Skin of body (tissue), 2 donors: ENCODE results near the gene KCNC3. TPM values are rescaled to one million over a fixed set of nuclear protein-coding genes. Genes with fewer than 3 reads are reported as not detected.
"Not testable (repeated sequence)": the region's sequence is repeated elsewhere in the genome, so short reads cannot be mapped to it uniquely, and the experiment has no call there.

Experiments used
- DNase-seq: peaks from one replicate; lab custom pipeline; 2025; lab: John Stamatoyannopoulos, UW
- total RNA-seq: library from RNA; depleted of rRNA; stranded (reverse); fragments of >200 nt; gene quantifications from one replicate; pipeline ENCODE4 v1.2.3, GENCODE V29; 2014

Gene KCNC3
- total RNA-seq, 1 donor from 2014 or later, result 0.59 TPM

- no peak for DNase-seq
Observed at GRCh38 chr19:50356691-50357177, 27.6 kb upstream of the KCNC3 start.

- DNase-seq, result not testable (repeated sequence)
Observed at GRCh38 chr19:50353487-50353880, 24.3 kb upstream of the KCNC3 start.

- DNase-seq, result no peak
Observed at GRCh38 chr19:50352242-50352641, 23.1 kb upstream of the KCNC3 start.

DNA sequence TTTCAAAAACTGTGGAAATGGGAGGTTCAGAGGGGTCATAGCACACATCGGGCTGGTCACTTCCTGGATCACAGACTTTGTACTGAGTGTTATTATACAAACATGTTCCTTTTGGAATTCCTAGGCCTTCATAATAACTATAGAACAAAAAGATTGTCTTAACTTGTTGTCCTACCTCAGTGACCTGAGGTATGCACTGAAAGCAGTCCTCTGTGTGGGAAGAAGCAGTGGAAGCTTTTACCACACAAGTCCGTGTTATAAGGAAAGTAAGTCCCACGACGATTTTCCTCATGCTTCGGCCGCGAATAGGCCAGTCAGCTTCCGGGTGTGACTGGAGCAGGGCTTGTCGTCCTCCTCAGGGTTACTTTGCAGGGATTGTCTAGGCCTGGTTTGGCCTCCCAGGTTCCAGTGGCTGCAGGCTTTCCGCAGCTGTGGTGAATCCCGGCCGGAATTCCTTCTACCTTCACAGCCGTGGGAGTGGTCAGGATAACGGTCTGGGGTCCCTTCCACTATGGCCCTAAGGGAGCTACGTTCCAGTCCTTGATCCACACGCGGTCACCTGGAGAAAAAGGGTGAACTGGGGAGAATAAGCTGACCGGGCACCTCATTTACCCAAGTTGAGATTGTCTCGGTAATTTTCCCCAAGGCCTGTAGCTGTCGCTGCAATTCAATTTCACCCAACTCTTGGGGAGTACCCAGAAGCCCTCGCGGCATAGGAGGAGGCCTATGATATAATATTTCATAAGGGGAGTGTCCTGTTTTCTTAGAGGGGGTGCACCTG lies 20.3 kb upstream of the KCNC3 start:
- DNase-seq, result no peak

- not testable (repeated sequence) for DNase-seq
Observed at GRCh38 chr19:50347089-50347581, 18.0 kb upstream of the KCNC3 start.

- no peak for DNase-seq
Observed at GRCh38 chr19:50344661-50345318, 15.6 kb upstream of the KCNC3 start.

- DNase-seq, result no peak
Observed at GRCh38 chr19:50341091-50341564, 12.0 kb upstream of the KCNC3 start.

DNA sequence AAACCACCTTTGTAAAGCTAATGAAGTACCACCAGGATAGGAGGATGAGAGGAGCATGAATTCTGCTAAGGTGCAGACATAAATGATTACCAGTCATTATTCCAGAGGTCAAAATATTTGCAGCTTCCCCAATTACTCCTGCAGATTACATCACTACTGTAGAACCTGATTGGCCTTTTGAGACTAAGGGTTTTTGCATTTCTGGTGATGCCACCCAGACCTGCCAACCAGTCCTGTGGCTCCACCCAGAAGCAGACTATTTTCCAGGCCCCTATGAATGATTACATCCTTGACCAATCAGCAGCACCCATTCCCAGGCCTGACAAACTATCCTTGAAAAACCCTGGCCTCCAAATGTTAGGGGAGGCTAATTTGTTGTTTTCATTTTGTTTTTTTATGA lies 11.2 kb upstream of the KCNC3 start:
- no peak for DNase-seq

DNA sequence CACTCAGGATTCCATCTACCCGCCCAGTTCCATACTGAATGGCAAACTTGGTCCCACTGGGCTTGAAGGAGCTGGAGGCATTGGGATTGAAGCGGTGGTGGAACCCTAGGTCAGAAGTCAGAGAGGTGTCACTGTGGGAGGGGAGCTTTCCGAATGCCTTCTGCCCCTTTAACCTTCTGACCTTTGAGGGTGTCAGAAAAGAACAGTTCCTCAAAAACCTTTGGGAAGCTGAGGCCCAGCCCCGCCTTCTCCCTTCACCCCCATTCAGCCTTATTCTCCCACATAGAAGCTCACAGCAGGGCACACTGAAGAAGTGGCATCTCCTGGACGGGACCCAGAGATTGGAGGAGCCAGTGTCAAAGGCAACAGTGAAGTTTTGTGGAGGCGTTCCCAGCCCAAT lies 7.9 kb upstream of the KCNC3 start:
- not testable (repeated sequence) for DNase-seq

DNA sequence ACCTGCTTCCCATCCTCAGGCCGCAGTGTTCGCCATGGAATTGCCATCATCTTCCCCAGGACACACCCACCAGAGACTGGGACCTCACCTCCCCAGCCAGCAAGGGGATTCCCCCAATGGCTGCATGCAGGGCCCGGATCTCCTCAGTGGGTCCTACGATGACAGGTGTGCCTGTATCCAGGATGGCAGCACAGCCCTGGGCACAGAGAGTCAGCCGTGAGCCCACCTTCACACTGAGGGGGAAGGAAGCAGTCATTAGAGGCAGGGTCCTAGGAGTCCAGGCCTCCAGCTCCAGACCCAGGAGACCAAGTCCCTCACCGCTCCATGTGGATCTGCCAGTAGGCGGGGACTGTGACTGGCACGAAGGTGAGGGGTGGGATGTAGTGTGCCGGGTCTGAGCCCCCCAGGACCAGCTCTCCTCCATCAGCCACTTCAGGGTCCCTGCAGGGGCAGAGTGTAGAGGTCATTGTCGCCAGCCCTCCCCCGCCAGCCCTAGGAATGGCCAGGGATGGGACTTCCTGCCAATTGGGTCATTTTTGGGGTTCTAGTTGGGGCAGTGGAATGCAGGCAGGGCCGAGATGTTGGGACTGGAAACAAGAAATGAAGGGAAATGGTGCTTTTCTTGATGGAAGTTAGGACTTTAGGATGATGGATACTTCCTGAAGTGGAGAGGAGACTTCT lies 5.7 kb upstream of the KCNC3 start:
- DNase-seq, result no peak

GRCh38 chr19:50333737-50334617 lies 4.8 kb upstream of the KCNC3 start:
- DNase-seq, result peak; percentile 52

GRCh38 chr19:50333235-50333736 lies 4.1 kb upstream of the KCNC3 start:
- peak; percentile 55 for DNase-seq

DNA sequence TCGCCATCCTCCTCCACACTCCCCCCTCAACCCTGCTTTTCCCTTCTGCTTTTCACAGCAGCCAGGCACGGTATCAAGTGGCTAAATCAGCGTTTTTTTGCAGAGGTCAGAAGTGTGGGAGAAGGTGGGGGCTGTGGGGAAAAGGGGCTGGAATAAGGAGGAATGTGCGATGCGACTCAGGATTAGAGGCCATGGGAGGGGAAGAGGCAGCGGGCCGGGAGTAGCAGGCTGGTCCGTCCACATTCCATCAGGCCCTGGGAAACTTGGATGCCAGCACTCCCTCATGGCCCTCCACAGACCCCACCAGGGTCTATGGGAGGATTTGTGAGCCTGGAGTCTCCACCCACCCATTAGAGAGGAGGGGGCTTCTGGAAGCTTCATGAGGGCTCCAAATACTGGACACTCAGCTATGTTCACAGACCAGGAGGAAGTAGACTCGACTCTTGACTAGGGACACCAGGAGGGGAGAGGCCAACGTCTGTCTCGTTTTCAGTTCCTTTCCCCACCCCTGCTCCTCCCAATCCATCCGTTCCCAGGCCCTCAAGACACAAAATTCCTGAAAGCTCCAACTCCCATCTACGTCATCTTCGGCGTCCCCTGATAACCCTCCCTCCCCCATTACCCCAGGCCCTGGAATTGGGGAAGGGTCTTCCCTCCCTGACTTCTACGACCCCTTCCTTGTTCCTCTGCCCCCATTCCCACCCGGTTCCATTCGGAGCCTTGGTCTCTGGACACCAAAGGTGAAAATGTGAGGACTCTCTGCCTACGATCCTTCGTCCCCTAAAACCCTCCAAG lies 3.3 kb upstream of the KCNC3 start:
- no peak for DNase-seq

DNA sequence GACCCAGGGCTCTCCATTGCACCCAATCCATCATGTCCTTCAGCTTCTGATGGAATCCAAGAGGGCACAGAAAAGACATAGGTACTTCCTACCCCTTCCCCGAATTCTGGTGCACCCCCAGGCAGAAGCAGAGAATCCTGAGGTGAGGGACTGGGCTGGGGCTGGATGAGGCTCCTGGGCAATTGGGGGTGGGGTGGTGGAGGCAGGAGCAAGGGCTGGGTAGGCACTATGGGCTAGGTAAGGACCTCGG lies 2.7 kb upstream of the KCNC3 start:
- no peak for DNase-seq

DNA sequence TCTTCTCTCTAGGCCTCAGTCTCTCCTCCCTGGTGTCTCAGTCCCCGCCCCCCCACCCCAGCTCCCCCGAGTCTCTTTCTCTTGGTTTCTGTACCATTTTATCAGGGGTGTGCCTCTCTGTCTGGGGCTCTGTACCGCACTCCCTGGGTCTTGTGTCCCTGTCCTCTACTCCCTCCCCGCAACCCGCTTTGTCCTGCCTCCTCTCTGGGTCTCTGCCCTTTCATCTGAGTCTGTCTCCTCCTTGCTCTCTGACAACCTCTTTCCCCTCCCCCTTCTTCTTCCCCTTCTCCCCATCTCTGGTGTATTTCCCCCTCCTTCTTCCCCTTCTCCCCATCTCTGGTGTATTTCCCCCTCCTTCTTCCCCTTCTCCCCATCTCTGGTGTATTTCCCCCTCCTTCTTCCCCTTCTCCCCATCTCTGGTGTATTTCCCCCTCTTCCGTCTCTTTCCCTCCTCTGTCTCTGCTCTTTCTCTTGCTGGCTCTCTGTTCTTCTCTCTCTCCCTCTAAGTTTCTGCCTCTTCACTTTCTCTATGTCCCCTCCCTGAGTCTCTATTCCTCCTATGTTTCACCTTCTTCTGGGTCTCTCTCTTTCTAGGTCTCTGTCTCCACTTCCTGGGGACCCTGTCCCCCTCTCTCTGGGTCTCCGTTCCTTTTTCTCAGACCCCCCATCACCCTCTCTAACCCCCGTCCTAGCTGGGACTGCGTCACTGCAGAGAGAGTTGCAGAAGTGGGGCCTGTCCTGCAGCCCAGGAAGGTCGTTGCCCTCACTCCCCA lies 2.2 kb upstream of the KCNC3 start:
- DNase-seq, result no peak

- no peak for DNase-seq
Observed at GRCh38 chr19:50330365-50331078, 1.3 kb upstream of the KCNC3 start.

GRCh38 chr19:50329926-50330294 lies 733 bp upstream of the KCNC3 start:
- not testable (repeated sequence) for DNase-seq

- DNase-seq, result no peak
Observed at GRCh38 chr19:50328873-50329145, 368 bp downstream of the KCNC3 start.

GRCh38 chr19:50328224-50328872 lies 829 bp downstream of the KCNC3 start:
- no peak for DNase-seq
